ENCODE results near the gene HLA-G.

The HLA-G gene

GRCh38 chr6:29811377-29811776 lies 16.2 kb upstream of the HLA-G start:
- no peaks in the 10 kb centered on the region for H3K9me3 ChIP-seq (ENCODE audit: insufficient read depth, low read depth, low read length)
- H3K27me3 ChIP-seq (ENCODE audit: insufficient read depth, low read length, poor library complexity, severe bottlenecking) = no peaks in the 10 kb centered on the region
- no peaks in the 10 kb centered on the region for H4K20me1 ChIP-seq (ENCODE audit: insufficient read depth, low read length, poor library complexity, severe bottlenecking)
- no peaks in the 10 kb centered on the region for H3F3A ChIP-seq (ENCODE audit: low read depth)
- TF ChIP-seq CTCF (conservative IDR thresholded peaks at IDR 0.05; ENCODE audit: low read length) (no peak), EZH2phosphoT487 (IDR thresholded peaks at IDR 0.05; ENCODE audit: borderline replicate concordance) (no peak)
- H2AFZ ChIP-seq (ENCODE audit: low read length) = no peak overlapping the region
- H3K4me3 ChIP-seq (ENCODE audit: low read length, poor library complexity, severe bottlenecking) = no peak overlapping the region
- no peaks in the 10 kb centered on the region for H3K4me1 ChIP-seq (ENCODE audit: insufficient read depth, low read length, poor library complexity, severe bottlenecking)
- no peaks in the 10 kb centered on the region for H3K79me2 ChIP-seq (ENCODE audit: insufficient read depth, low read length)
- H3K36me3 ChIP-seq (ENCODE audit: insufficient read depth, low read length) = no peaks in the 10 kb centered on the region
- H3K9ac ChIP-seq (ENCODE audit: low read depth, low read length, poor library complexity, severe bottlenecking) = no peak overlapping the region
- H3K4me2 ChIP-seq (ENCODE audit: low read depth, low read length, poor library complexity, severe bottlenecking) = no peak overlapping the region
- H3K9me2 ChIP-seq (replicated peaks; ENCODE audit: low read depth, low read length) = no peaks in the 10 kb centered on the region

GRCh38 chr6:29813066-29813465 lies 14.6 kb upstream of the HLA-G start:
- H3K79me2 ChIP-seq (ENCODE audit: insufficient read depth, low read length) = no peaks in the 10 kb centered on the region
- H3K9me3 ChIP-seq (ENCODE audit: insufficient read depth, low read depth, low read length) = no peaks in the 10 kb centered on the region
- H2AFZ ChIP-seq (ENCODE audit: low read length) = no peak overlapping the region
- no peak overlapping the region for H3K9ac ChIP-seq (ENCODE audit: low read depth, low read length, poor library complexity, severe bottlenecking)
- no peaks in the 10 kb centered on the region for H3K9me2 ChIP-seq (replicated peaks; ENCODE audit: low read depth, low read length)
- no peak overlapping the region for H3K4me2 ChIP-seq (ENCODE audit: low read depth, low read length, poor library complexity, severe bottlenecking)
- H3K36me3 ChIP-seq (ENCODE audit: insufficient read depth, low read length) = no peaks in the 10 kb centered on the region
- no peaks in the 10 kb centered on the region for H3K4me1 ChIP-seq (ENCODE audit: insufficient read depth, low read length, poor library complexity, severe bottlenecking)
- TF ChIP-seq CTCF (conservative IDR thresholded peaks at IDR 0.05; ENCODE audit: low read length) (no peak), EZH2phosphoT487 (IDR thresholded peaks at IDR 0.05; ENCODE audit: borderline replicate concordance) (no peak)
- H3K27me3 ChIP-seq (ENCODE audit: insufficient read depth, low read length, poor library complexity, severe bottlenecking) = no peaks in the 10 kb centered on the region
- H3F3A ChIP-seq (ENCODE audit: low read depth) = no peaks in the 10 kb centered on the region
- no peak overlapping the region for H3K4me3 ChIP-seq (ENCODE audit: low read length, poor library complexity, severe bottlenecking)
- H4K20me1 ChIP-seq (ENCODE audit: insufficient read depth, low read length, poor library complexity, severe bottlenecking) = no peaks in the 10 kb centered on the region

- Histone ChIP-seq H4K20me1 (ENCODE audit: insufficient read depth, low read length, poor library complexity, severe bottlenecking) (no peaks in the 10 kb centered on the region), H3K9ac (ENCODE audit: low read depth, low read length, poor library complexity, severe bottlenecking) (no peak overlapping the region), H3F3A (ENCODE audit: low read depth) (no peaks in the 10 kb centered on the region), H3K4me3 (ENCODE audit: low read length, poor library complexity, severe bottlenecking) (no peak overlapping the region), H3K9me3 (ENCODE audit: insufficient read depth, low read depth, low read length) (no peaks in the 10 kb centered on the region), H3K9me2 (replicated peaks; ENCODE audit: low read depth, low read length) (no peaks in the 10 kb centered on the region), H3K4me2 (ENCODE audit: low read depth, low read length, poor library complexity, severe bottlenecking) (no peak overlapping the region), H3K36me3 (ENCODE audit: insufficient read depth, low read length) (no peaks in the 10 kb centered on the region), H3K4me1 (ENCODE audit: insufficient read depth, low read length, poor library complexity, severe bottlenecking) (no peaks in the 10 kb centered on the region), H3K79me2 (ENCODE audit: insufficient read depth, low read length) (no peaks in the 10 kb centered on the region), H2AFZ (ENCODE audit: low read length) (0 out of 2 replicates have a peak overlapping the region, but pooled peaks have one; percentile 41), H3K27me3 (ENCODE audit: insufficient read depth, low read length, poor library complexity, severe bottlenecking) (no peaks in the 10 kb centered on the region)
- no peak for TF ChIP-seq CTCF (conservative IDR thresholded peaks at IDR 0.05; ENCODE audit: low read length)
- TF ChIP-seq EZH2phosphoT487 (IDR thresholded peaks at IDR 0.05; ENCODE audit: borderline replicate concordance) = no peak
These were observed 13.8 kb upstream of the HLA-G start for GRCh38 chr6:29813809-29814208.

All from Loucy (cell line).